Measurements from ENCODE around the gene PDGFC. TPM values are rescaled to one million over a fixed set of nuclear protein-coding genes. Genes with fewer than 3 reads are reported as not detected.

PDGFC gene
- polyA plus RNA-seq, 1 donor from 2014 or later, result 3.8 TPM

GRCh38 chr4:156923525-156923924 lies 48.1 kb downstream of the PDGFC start:
- H4K20me1 ChIP-seq (ENCODE audit: insufficient read depth), result no peaks in the 10 kb centered on the region
- no peaks in the 10 kb centered on the region for H3K79me2 ChIP-seq (replicated peaks; ENCODE audit: insufficient read depth, low read length)
- no peak overlapping the region for H3K4me3 ChIP-seq (ENCODE audit: low read length)
- no peaks in the 10 kb centered on the region for H3K9me3 ChIP-seq (ENCODE audit: low read length)
- H3K27ac ChIP-seq (ENCODE audit: low read length), result no peak overlapping the region
- H3K36me3 ChIP-seq (ENCODE audit: insufficient read depth, low read length), result no peaks in the 10 kb centered on the region
- H3F3A ChIP-seq (ENCODE audit: insufficient read depth, low read length, poor library complexity, severe bottlenecking), result no peaks in the 10 kb centered on the region
- H2AFZ ChIP-seq (ENCODE audit: low read depth, low read length), result no peak overlapping the region
- no peak overlapping the region for H3K4me2 ChIP-seq (ENCODE audit: low read length)
- H3K9me2 ChIP-seq (ENCODE audit: insufficient read depth, low read length), result no peaks in the 10 kb centered on the region
- H3K27me3 ChIP-seq (ENCODE audit: insufficient read depth, low read depth, low read length), result no peaks in the 10 kb centered on the region
- H3K9ac ChIP-seq (ENCODE audit: low read length), result no peak overlapping the region
- TF ChIP-seq EP300 (conservative IDR thresholded peaks at IDR 0.05; ENCODE audit: poor library complexity, severe bottlenecking) (no peak), EZH2 (IDR thresholded peaks at IDR 0.05; ENCODE audit: borderline replicate concordance, insufficient read depth, low read length, poor library complexity, severe bottlenecking) (no peak), SMC3 (conservative IDR thresholded peaks at IDR 0.05; ENCODE audit: poor library complexity) (no peak), RAD21 (conservative IDR thresholded peaks at IDR 0.05) (no peak), TAF1 (IDR thresholded peaks at IDR 0.05; ENCODE audit: low read depth) (no peak), MXI1 (conservative IDR thresholded peaks at IDR 0.05; ENCODE audit: poor library complexity, severe bottlenecking) (no peak), POLR2AphosphoS5 (IDR thresholded peaks at IDR 0.05) (no peak)
- TF ChIP-seq, protein P1, sequence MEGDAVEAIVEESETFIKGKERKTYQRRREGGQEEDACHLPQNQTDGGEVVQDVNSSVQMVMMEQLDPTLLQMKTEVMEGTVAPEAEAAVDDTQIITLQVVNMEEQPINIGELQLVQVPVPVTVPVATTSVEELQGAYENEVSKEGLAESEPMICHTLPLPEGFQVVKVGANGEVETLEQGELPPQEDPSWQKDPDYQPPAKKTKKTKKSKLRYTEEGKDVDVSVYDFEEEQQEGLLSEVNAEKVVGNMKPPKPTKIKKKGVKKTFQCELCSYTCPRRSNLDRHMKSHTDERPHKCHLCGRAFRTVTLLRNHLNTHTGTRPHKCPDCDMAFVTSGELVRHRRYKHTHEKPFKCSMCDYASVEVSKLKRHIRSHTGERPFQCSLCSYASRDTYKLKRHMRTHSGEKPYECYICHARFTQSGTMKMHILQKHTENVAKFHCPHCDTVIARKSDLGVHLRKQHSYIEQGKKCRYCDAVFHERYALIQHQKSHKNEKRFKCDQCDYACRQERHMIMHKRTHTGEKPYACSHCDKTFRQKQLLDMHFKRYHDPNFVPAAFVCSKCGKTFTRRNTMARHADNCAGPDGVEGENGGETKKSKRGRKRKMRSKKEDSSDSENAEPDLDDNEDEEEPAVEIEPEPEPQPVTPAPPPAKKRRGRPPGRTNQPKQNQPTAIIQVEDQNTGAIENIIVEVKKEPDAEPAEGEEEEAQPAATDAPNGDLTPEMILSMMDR (IDR thresholded peaks at IDR 0.05; ENCODE audit: poor library complexity, severe bottlenecking), result no peak
- TF ChIP-seq, protein P2, sequence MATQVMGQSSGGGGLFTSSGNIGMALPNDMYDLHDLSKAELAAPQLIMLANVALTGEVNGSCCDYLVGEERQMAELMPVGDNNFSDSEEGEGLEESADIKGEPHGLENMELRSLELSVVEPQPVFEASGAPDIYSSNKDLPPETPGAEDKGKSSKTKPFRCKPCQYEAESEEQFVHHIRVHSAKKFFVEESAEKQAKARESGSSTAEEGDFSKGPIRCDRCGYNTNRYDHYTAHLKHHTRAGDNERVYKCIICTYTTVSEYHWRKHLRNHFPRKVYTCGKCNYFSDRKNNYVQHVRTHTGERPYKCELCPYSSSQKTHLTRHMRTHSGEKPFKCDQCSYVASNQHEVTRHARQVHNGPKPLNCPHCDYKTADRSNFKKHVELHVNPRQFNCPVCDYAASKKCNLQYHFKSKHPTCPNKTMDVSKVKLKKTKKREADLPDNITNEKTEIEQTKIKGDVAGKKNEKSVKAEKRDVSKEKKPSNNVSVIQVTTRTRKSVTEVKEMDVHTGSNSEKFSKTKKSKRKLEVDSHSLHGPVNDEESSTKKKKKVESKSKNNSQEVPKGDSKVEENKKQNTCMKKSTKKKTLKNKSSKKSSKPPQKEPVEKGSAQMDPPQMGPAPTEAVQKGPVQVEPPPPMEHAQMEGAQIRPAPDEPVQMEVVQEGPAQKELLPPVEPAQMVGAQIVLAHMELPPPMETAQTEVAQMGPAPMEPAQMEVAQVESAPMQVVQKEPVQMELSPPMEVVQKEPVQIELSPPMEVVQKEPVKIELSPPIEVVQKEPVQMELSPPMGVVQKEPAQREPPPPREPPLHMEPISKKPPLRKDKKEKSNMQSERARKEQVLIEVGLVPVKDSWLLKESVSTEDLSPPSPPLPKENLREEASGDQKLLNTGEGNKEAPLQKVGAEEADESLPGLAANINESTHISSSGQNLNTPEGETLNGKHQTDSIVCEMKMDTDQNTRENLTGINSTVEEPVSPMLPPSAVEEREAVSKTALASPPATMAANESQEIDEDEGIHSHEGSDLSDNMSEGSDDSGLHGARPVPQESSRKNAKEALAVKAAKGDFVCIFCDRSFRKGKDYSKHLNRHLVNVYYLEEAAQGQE (IDR thresholded peaks at IDR 0.05; ENCODE audit: borderline replicate concordance), result no peak

- Histone ChIP-seq H3K36me3 (ENCODE audit: insufficient read depth, low read length) (no peaks in the 10 kb centered on the region), H3K9me3 (ENCODE audit: low read length) (no peaks in the 10 kb centered on the region), H2AFZ (ENCODE audit: low read depth, low read length) (no peak overlapping the region), H3K9me2 (ENCODE audit: insufficient read depth, low read length) (no peaks in the 10 kb centered on the region), H3K27ac (ENCODE audit: low read length) (no peak overlapping the region), H3K9ac (ENCODE audit: low read length) (no peak overlapping the region), H3K79me2 (replicated peaks; ENCODE audit: insufficient read depth, low read length) (no peaks in the 10 kb centered on the region), H3F3A (ENCODE audit: insufficient read depth, low read length, poor library complexity, severe bottlenecking) (no peaks in the 10 kb centered on the region), H3K27me3 (ENCODE audit: insufficient read depth, low read depth, low read length) (no peaks in the 10 kb centered on the region), H3K4me3 (ENCODE audit: low read length) (no peak overlapping the region), H4K20me1 (ENCODE audit: insufficient read depth) (no peaks in the 10 kb centered on the region), H3K4me2 (ENCODE audit: low read length) (no peak overlapping the region)
- TF ChIP-seq RAD21 (conservative IDR thresholded peaks at IDR 0.05), result no peak
- TF ChIP-seq TAF1 (IDR thresholded peaks at IDR 0.05; ENCODE audit: low read depth), result no peak
- no peak for TF ChIP-seq EZH2 (IDR thresholded peaks at IDR 0.05; ENCODE audit: borderline replicate concordance, insufficient read depth, low read length, poor library complexity, severe bottlenecking)
- no peak for TF ChIP-seq POLR2AphosphoS5 (IDR thresholded peaks at IDR 0.05)
- TF ChIP-seq MXI1 (conservative IDR thresholded peaks at IDR 0.05; ENCODE audit: poor library complexity, severe bottlenecking), result no peak
- TF ChIP-seq, protein P1 (IDR thresholded peaks at IDR 0.05; ENCODE audit: poor library complexity, severe bottlenecking), result no peak
- TF ChIP-seq EP300 (conservative IDR thresholded peaks at IDR 0.05; ENCODE audit: poor library complexity, severe bottlenecking), result no peak
- no peak for TF ChIP-seq SMC3 (conservative IDR thresholded peaks at IDR 0.05; ENCODE audit: poor library complexity)
- TF ChIP-seq, protein P2 (IDR thresholded peaks at IDR 0.05; ENCODE audit: borderline replicate concordance), result no peak
Observed at GRCh38 chr4:156915221-156915620, 56.4 kb downstream of the PDGFC start.
